Measurements from ENCODE around the gene MARCHF10. TPM values are rescaled to one million over a fixed set of nuclear protein-coding genes. Genes with fewer than 3 reads are reported as not detected.

The MARCHF10 gene
- total and polyA plus RNA-seq, 2 of the 13 experiments (the other 11 are each of a cell fraction or from before 2014, with no cell fraction given): not detected

DNA sequence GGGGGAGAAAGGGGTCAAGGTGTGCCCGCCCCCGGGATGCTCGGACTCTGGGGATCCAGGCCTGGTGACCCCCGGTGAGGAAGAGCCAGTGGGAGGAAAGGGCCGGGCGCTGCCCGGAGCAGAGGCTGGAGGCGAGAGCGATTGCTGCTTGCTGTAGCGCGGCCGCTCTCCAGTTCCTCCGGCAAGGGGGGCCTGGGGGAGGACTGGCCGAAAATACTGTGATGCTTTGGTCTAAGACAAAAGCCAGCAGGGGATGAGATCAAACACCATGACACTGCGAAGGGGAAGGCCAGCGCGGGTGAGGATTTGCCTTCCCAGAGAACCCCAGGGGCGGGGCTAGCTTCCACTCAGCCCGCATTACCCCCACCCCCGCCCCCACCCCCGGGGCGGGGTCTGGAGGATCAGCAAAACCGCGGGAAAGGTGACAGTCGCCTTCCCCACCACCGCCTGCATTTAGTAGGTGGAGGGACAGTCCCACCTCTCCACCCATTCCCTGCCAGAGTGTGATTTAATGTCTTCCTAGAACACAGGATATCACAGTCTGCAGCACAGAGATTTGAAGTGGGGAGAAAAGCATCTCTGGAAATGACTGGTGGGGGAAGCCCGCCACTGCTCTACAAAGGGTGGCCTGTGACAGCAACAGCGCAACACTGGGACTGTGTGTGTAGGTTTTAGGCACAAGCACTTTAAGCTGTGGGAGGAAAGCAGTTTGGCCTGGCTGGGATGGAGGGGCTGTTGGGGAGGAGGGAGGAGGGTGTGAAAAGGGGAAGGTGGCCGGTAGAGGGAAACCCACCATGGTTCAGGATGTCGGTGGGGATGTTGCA, 154.9 kb downstream of the MARCHF10 start (continued):
- TF ChIP-seq MED1 (CRISPR knock-in tag; IDR thresholded peaks at IDR 0.05) (no peak), SNAI1 (CRISPR knock-in tag; IDR thresholded peaks at IDR 0.05; ENCODE audit: borderline replicate concordance) (no peak)

DNA sequence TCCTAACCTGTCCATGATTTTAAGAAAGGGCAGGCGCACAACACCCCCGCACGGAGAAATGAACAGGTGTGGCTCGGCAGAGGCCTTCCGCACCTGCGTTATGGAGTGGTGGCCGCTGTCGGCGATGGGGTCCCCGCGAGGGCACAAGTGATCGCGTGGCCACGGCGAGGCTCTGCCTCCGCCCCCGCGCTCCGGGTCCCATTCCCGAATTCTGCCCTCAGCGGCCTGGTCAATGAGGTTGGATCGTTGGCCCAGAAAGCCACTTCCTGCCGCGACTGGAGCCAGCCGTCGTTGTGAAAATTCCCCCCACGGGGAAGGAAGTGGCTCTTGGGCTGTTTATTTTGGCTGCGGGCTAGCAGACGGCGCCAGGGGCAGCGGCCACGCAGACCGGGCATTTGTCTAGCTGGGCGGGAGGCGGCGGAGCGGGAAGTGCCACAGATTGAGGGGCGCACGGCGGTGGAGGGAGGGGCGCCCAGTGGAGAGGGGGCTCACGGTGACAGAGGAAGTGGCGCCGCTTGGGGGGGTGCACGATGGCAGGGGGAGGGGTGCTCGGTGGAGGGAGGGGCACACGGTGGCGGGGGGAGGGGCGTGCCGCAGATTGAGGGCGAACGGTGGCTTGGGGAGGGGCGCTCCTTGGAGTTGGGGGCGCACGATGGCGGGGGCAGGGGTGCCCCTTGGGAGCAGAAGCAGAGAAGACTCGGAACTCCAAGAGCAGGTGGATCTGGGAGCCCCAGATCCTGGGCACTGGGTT, 155.7 kb downstream of the MARCHF10 start:
- 35% methylated on average over 56 of the region's 57 CpGs for WGBS (ENCODE audit: low lambda C conversion rate)
- ChIA-PET POLR2A (no interaction called here), CTCF (ENCODE audit: low intra/inter-chr PET ratio, low total read pairs) (no interaction called here)
- H3K27ac ChIP-seq (ENCODE audit: extremely low read length, insufficient read depth, low read length): no peak overlapping the region
- H3K4me3 ChIP-seq (replicated peaks in 1 of 3; ENCODE audit: insufficient read depth in 1 of 3, low read depth in 2 of 3, low read length in 3 of 3): peak overlapping the region; percentile 43 to 64 (median 47); a peak in 5 of 6 replicates
- no peak overlapping the region for H3K9ac ChIP-seq (ENCODE audit: insufficient read depth, low read depth, low read length)
- DNase-seq (ENCODE audit: low spot score) (no peak), ATAC-seq (peak; percentile 13; the same call in 2 of the 3 replicates), FAIRE-seq (no peak)
- intact Hi-C loops (cut with micrococcal nuclease; ENCODE audit: unreplicated experiment): no loop called here
- in situ Hi-C loops (cut with HindIII; ENCODE audit: extremely low pct_ligation_motif_present, low pct_unique_long_range_greater_than_20kb): no loop called here
- peaks cover 21% of the 10 kb centered on the region for H3K4me1 ChIP-seq (ENCODE audit: insufficient read depth, low read length)
- no peak overlapping the region for H2AFZ ChIP-seq (ENCODE audit: low read length)
- no peaks in the 10 kb centered on the region for H4K20me1 ChIP-seq (ENCODE audit: insufficient read depth, low read length)
- H3K9me3 ChIP-seq (ENCODE audit: low read length): no peaks in the 10 kb centered on the region
- peaks cover 10 to 73% of the 10 kb centered on the region in 2 experiments; a peak in 4 of 5 replicates for H3K27me3 ChIP-seq (ENCODE audit: control insufficient read depth in 1 of 2, insufficient read depth in 2 of 2, low read length in 2 of 2)
- H3K4me2 ChIP-seq (ENCODE audit: low read depth, low read length): peak overlapping the region; percentile 80
- H3K36me3 ChIP-seq (replicated peaks in 1 of 2; ENCODE audit: control insufficient read depth in 1 of 2, insufficient read depth in 2 of 2, low read length in 2 of 2): no peaks in the 10 kb centered on the region
- BruUV-seq (replicated peaks): no TSS peak
- H3K79me2 ChIP-seq (ENCODE audit: insufficient read depth, low read length): no peaks in the 10 kb centered on the region
- TF ChIP-seq ZFP37 (CRISPR knock-in tag; IDR thresholded peaks at IDR 0.05; ENCODE audit: borderline replicate concordance) (no peak), BORCS8-MEF2B (CRISPR knock-in tag; IDR thresholded peaks at IDR 0.05) (no peak), ZNF674 (CRISPR knock-in tag; IDR thresholded peaks at IDR 0.05; ENCODE audit: low read depth) (no peak), ZNF687 (CRISPR knock-in tag; IDR thresholded peaks at IDR 0.05) (peak; percentile 45)
- TF ChIP-seq, protein P1, sequence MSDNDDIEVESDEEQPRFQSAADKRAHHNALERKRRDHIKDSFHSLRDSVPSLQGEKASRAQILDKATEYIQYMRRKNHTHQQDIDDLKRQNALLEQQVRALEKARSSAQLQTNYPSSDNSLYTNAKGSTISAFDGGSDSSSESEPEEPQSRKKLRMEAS (IDR thresholded peaks at IDR 0.05): no peak
